ENCODE measurements around the gene WWC2.

GRCh38 chr4:183213996-183214395 is 114.9 kb downstream of the WWC2 start:
- TF ChIP-seq GATA2 (IDR thresholded peaks at IDR 0.05; ENCODE audit: low read depth, low read length) (no peak), GATA3 (IDR thresholded peaks at IDR 0.05; ENCODE audit: low read depth, low read length) (no peak)
